Activated CD8-positive, alpha-beta T cell treated with anti-CD3 and anti-CD28 coated beads for 36 hours (primary cell): ENCODE results near the gene ZWILCH. TPM values are rescaled to one million over a fixed set of nuclear protein-coding genes. Genes with fewer than 3 reads are reported as not detected.

ENCODE experiments used
- ATAC-seq: fragments of 200-7000 bp; cut with Tn5 transposase; one replicate; pipeline ENCODE4 v1.10.0; 2021; ENCODE audit warnings: mild to moderate bottlenecking, moderate library complexity
- CTCF ChIA-PET: fragments of 350-600 bp; sonication (Branson Sonifier 250); formaldehyde crosslinking; loops from one replicate; lab custom pipeline; 2021; ENCODE audit warnings: antibody characterized with exemption; lab: Charles Lee
- POLR2A ChIA-PET: fragments of 350-600 bp; sonication (Branson Sonifier 250); formaldehyde crosslinking; loops from one replicate; lab custom pipeline; 2021; ENCODE audit warnings: antibody characterized with exemption; lab: Charles Lee
- DNase-seq: peaks from one replicate; pipeline ENCODE4 v3.0.0-alpha.2; 2020
- H3K27ac Mint-ChIP-seq: one replicate; pipeline ENCODE4 v1.8.0; 2021; ENCODE audit warnings: mild to moderate bottlenecking, mixed read lengths
- H3K27me3 Mint-ChIP-seq: one replicate; pipeline ENCODE4 v1.8.0; 2021; ENCODE audit warnings: mixed read lengths
- H3K36me3 Mint-ChIP-seq: one replicate; pipeline ENCODE4 v1.8.0; 2021; ENCODE audit warnings: low read depth, mixed read lengths
- H3K4me1 Mint-ChIP-seq: one replicate; pipeline ENCODE4 v1.8.0; 2021; ENCODE audit warnings: low read depth, mixed read lengths
- H3K4me3 Mint-ChIP-seq: one replicate; pipeline ENCODE4 v1.8.0; 2021; ENCODE audit warnings: mild to moderate bottlenecking, moderate library complexity, mixed read lengths
- H3K9me3 Mint-ChIP-seq: one replicate; pipeline ENCODE4 v1.8.0; 2021; ENCODE audit warnings: mixed read lengths
- intact Hi-C: fragments of 100-400 bp; cut with micrococcal nuclease; formaldehyde crosslinking; loops from one replicate; pipeline ENCODE4 v1.10.0; 2022
- total RNA-seq, 2 experiments: library from RNA; stranded (reverse); gene quantifications; one replicate each; pipeline ENCODE4 v1.2.3, GENCODE V29; 2021
- TF ChIP-seq, protein P1 (sequence below): fragments of 200-600 bp; IDR thresholded peaks from one replicate; pipeline ENCODE4 v1.8.0; 2022; ENCODE audit warnings: antibody characterized with exemption, mild to moderate bottlenecking

Gene ZWILCH
- total RNA-seq, 2 experiments from 2014 or later, result 29.9 to 30.2 TPM

DNA sequence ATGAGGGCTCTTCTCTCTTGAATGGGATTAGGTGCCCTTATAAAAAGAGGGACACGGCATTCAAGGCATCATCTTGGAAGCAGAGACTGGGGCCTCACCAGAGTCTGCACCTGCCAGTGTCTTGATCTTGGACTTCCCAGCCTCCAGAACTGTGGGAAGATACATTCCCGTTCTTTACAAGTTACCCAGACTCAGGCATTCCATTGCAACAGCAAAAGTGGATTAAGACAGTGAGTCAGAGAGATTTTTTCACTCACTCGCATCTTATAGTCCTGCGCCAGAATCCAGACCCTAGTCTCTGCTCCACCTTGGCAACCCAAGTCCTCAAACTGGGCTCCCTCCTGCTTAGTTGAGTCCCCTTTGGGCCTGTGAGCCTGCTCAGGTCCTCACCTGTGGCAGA lies 58.0 kb downstream of the ZWILCH start:
- POLR2A ChIA-PET, result no interaction called here
- H3K27ac Mint-ChIP-seq, result no peak overlapping the region

DNA sequence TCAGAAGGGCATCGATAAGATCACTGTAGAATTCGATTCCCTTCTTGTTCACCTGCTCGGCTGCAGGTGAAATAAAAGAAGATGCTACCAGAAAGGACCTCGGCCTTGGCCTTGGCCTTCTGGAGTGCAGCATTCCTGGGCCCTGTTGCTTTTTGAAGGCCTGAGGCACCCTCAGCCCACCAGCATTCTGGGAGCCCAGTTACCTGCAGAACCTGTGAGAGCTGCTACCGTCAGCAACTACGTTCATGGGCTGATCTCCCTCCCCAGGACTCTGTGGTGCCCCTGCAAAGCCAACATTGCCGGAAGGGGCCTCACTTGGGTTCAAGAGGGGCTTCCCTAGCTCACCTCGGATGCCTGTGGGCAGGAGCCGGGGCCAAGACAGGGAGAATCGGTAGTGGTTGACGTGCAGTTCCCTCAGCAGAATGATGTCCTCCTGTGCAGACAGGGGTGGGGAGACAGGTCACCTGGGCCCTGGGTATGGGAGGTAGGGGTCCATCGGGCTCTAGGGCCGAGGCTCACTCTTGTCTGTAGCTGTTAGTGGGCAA lies 58.5 kb downstream of the ZWILCH start:
- DNase-seq (no peak), ATAC-seq (no peak)
- POLR2A ChIA-PET, result no interaction called here
- H3K27ac Mint-ChIP-seq, result no peak overlapping the region
- H3K9me3 Mint-ChIP-seq, result no peaks in the 10 kb centered on the region
- no peaks in the 10 kb centered on the region for H3K27me3 Mint-ChIP-seq
- no peak overlapping the region for H3K4me3 Mint-ChIP-seq
- intact Hi-C loops, result no loop called here
- H3K4me1 Mint-ChIP-seq, result no peaks in the 10 kb centered on the region
- H3K36me3 Mint-ChIP-seq, result no peaks in the 10 kb centered on the region
- TF ChIP-seq, protein P1, sequence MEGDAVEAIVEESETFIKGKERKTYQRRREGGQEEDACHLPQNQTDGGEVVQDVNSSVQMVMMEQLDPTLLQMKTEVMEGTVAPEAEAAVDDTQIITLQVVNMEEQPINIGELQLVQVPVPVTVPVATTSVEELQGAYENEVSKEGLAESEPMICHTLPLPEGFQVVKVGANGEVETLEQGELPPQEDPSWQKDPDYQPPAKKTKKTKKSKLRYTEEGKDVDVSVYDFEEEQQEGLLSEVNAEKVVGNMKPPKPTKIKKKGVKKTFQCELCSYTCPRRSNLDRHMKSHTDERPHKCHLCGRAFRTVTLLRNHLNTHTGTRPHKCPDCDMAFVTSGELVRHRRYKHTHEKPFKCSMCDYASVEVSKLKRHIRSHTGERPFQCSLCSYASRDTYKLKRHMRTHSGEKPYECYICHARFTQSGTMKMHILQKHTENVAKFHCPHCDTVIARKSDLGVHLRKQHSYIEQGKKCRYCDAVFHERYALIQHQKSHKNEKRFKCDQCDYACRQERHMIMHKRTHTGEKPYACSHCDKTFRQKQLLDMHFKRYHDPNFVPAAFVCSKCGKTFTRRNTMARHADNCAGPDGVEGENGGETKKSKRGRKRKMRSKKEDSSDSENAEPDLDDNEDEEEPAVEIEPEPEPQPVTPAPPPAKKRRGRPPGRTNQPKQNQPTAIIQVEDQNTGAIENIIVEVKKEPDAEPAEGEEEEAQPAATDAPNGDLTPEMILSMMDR, result no peak
- CTCF ChIA-PET, result no interaction called here

More for the DNA sequence above, 58.0 kb downstream of the ZWILCH start:
- TF ChIP-seq, protein P1, result no peak
- no peaks in the 10 kb centered on the region for H3K9me3 Mint-ChIP-seq
- no peaks in the 10 kb centered on the region for H3K27me3 Mint-ChIP-seq
- CTCF ChIA-PET, result no interaction called here
- intact Hi-C loops, result no loop called here
- no peak for DNase-seq
- ATAC-seq, result no peak
- H3K36me3 Mint-ChIP-seq, result no peaks in the 10 kb centered on the region
- no peak overlapping the region for H3K4me3 Mint-ChIP-seq
- no peaks in the 10 kb centered on the region for H3K4me1 Mint-ChIP-seq

GRCh38 chr15:66564136-66565041 lies 59.3 kb downstream of the ZWILCH start:
- intact Hi-C loops, result no loop called here
- H3K27ac Mint-ChIP-seq, result no peak overlapping the region
- DNase-seq, result no peak
- no peaks in the 10 kb centered on the region for H3K9me3 Mint-ChIP-seq
- ATAC-seq, result no peak
- ChIA-PET POLR2A (no interaction called here), CTCF (no interaction called here)
- no peaks in the 10 kb centered on the region for H3K4me1 Mint-ChIP-seq
- no peak overlapping the region for H3K4me3 Mint-ChIP-seq
- H3K36me3 Mint-ChIP-seq, result no peaks in the 10 kb centered on the region
- H3K27me3 Mint-ChIP-seq, result no peaks in the 10 kb centered on the region
- TF ChIP-seq, protein P1, result no peak

DNA sequence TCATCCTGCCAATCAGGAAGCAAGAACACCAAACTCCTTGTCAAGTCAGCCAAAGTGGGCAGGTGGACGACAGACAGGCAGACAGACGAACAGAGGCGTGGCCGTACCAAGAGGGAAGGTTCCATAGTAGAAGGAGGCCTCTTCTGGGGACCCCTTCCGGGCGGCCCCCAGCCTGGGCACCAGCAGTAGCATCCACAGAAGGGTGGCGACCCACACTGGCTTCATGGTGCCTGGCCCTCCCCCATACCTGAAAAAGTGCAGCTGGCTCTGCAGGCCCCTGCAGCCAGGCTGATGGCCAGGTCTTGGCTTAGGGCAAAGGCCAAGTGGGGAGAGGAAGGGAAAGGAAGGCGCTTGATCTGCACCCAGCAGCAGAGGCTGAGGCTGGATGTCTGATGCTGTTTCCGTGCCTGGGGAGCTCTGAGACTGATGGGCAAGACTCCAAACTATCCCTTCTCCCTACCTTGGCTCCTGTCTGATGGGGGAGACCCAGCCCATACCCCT lies 60.1 kb downstream of the ZWILCH start:
- no peaks in the 10 kb centered on the region for H3K36me3 Mint-ChIP-seq
- H3K27me3 Mint-ChIP-seq, result no peaks in the 10 kb centered on the region
- H3K4me3 Mint-ChIP-seq, result no peak overlapping the region
- H3K4me1 Mint-ChIP-seq, result no peaks in the 10 kb centered on the region
- no peak overlapping the region for H3K27ac Mint-ChIP-seq
- intact Hi-C loops, result no loop called here
- ChIA-PET POLR2A (interaction anchor here (1.3 kb wide), 1 partner anchor 14 kb away, joined by 3 read pairs; no protein-coding TSS in a partner anchor), CTCF (interaction anchor here (2.4 kb wide), 1 partner anchor 12 kb away, joined by 8 read pairs; no protein-coding TSS in a partner anchor)
- ATAC-seq (no peak), DNase-seq (no peak)
- H3K9me3 Mint-ChIP-seq, result no peaks in the 10 kb centered on the region
- TF ChIP-seq, protein P1, result no peak
